ENCODE measurements around the gene INTS7. TPM values are rescaled to one million over a fixed set of nuclear protein-coding genes. Genes with fewer than 3 reads are reported as not detected.

Gene INTS7
- total and polyA plus RNA-seq, 9 of the 15 experiments (the other 6 are each of a cell fraction or from before 2014, with no cell fraction given): 27.3 to 68.4 (median 40.4) TPM

GRCh38 chr1:211928993-211929637, 106.2 kb downstream of the INTS7 start (continued):
- peak; percentile 57 for TF ChIP-seq ZBTB40 (IDR thresholded peaks at IDR 0.05)
- TF ChIP-seq ZBTB40 (CRISPR knock-in tag; IDR thresholded peaks at IDR 0.05): no peak
- 0 out of 2 replicates have a peak, but pooled peaks have one; percentile 29 for TF ChIP-seq SMARCA4 (IDR thresholded peaks at IDR 0.05)
- TF ChIP-seq SMAD4 (CRISPR knock-in tag; conservative IDR thresholded peaks at IDR 0.05): 0 out of 2 replicates have a peak, but pooled peaks have one; percentile 35
- TF ChIP-seq ZNF24 (IDR thresholded peaks at IDR 0.05): 0 out of 2 replicates have a peak, but pooled peaks have one; percentile 10
- peak; percentile 14; the same call in 1 of the 2 replicates for TF ChIP-seq MTA3 (IDR thresholded peaks at IDR 0.05; ENCODE audit: borderline replicate concordance)
- 0 out of 2 replicates have a peak, but pooled peaks have one; percentile 7 for TF ChIP-seq CREB1 (IDR thresholded peaks at IDR 0.05)
- no peak for TF ChIP-seq CREB1 (CRISPR knock-in tag; IDR thresholded peaks at IDR 0.05)
- no peak for TF ChIP-seq ZNF586 (CRISPR knock-in tag; conservative IDR thresholded peaks at IDR 0.05)

All from K562 (cell line).